Right lobe of liver (tissue), 4 donors: ENCODE data around the gene SUGCT.

Experiments used
- CTCF ChIP-seq, 4 donors: fragments of 200-600 bp in 3 of 4; fragments of 450-650 bp in 1 of 4; IDR thresholded peaks; one replicate each; pipeline versions ENCODE4 v1.5.1 to v1.8.0; 2016 to 2022; ENCODE audit warnings: antibody characterized with exemption in 4 of 4, mild to moderate bottlenecking in 2 of 4
- POLR2A ChIP-seq: fragments of 450-650 bp; IDR thresholded peaks from one replicate; pipeline ENCODE4 v1.6.1; 2017; ENCODE audit warnings: antibody characterized with exemption, mild to moderate bottlenecking
- donor health status: DM: no; HTN: no; CAD: no.
- donor health status: DM: no; HTN: no; CAD: no.
- donor health status: DM: no; HTN: yes; CAD: no.

DNA sequence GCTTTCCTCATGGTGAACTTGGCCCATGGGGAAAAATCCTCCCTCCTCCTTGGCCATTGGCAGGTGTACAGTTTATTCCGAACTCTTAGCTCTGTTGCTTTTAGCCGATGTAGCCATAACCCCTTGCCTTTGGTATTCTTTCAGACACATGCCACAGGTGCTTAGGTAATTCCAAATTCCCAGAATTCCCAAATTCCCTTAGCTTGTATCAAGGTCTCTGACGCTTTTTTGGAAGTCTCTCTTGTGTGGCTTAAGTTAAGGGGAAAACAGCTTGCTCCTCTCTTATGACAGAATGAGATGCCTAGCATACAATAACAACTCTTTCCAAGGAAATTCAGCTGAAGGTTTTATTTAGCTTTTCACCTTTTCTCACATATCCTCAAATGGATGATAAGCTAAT is 68.0 kb downstream of the SUGCT start:
- TF ChIP-seq POLR2A (no peak), CTCF (IDR thresholded peaks at IDR 0.05) (no peak)
